B cell (primary cell): Measurements from ENCODE around the gene NF2. TPM values are rescaled to one million over a fixed set of nuclear protein-coding genes. Genes with fewer than 3 reads are reported as not detected.

Experiments
- ATAC-seq: fragments of 200-7000 bp; cut with Tn5 transposase; one replicate; pipeline ENCODE4 v1.10.0; 2021; ENCODE audit warnings: low read depth, mild to moderate bottlenecking, moderate number of reproducible peaks, moderate library complexity
- CTCF ChIA-PET: fragments of 350-600 bp; sonication (Branson Sonifier 250); formaldehyde crosslinking; loops from one replicate; lab custom pipeline; 2021; ENCODE audit warnings: antibody characterized with exemption, inconsistent platforms; lab: Charles Lee
- POLR2A ChIA-PET: fragments of 350-600 bp; sonication (Branson Sonifier 250); formaldehyde crosslinking; loops from one replicate; lab custom pipeline; 2021; ENCODE audit warnings: antibody characterized with exemption; lab: Charles Lee
- DNase-seq: peaks from one replicate; pipeline ENCODE4 v3.0.0; 2013
- H2AFZ ChIP-seq: 2 replicates; pipeline ENCODE4 v1.6.1; 2012; ENCODE audit warnings: mild to moderate bottlenecking, low read depth, low read length; ENCODE audit not compliant: insufficient read depth, poor library complexity, severe bottlenecking
- H3K27ac ChIP-seq, 2 donors: 1 replicate in 1 of 2; 2 replicates in 1 of 2; pipeline ENCODE4 v1.5.1; 2012 to 2013; ENCODE audit warnings: low read length in 2 of 2, mild to moderate bottlenecking in 2 of 2, moderate library complexity in 1 of 2
- H3K27me3 ChIP-seq, 4 experiments: fragments of 200-600 bp in 1 of 4; sonication (generic) in 1 of 4; replicated peaks in 1 of 4; 1 replicate in 2 of 4; 2 replicates in 2 of 4; pipeline versions ENCODE4 v1.6.1 to v1.7.0; 2013 to 2016; ENCODE audit warnings: low read length in 3 of 4, mild to moderate bottlenecking in 2 of 4, mixed read lengths in 1 of 4, moderate library complexity in 1 of 4; ENCODE audit not compliant: insufficient read depth in 4 of 4, control insufficient read depth in 3 of 4; ENCODE audit errors: control extremely low read depth in 1 of 4
- H3K36me3 ChIP-seq, 2 experiments: replicated peaks in 1 of 2; 1 replicate in 1 of 2; 2 replicates in 1 of 2; pipeline versions ENCODE4 v1.6.1 to v1.7.1; 2013; ENCODE audit warnings: low read length in 1 of 2; ENCODE audit not compliant: insufficient read depth in 2 of 2, control insufficient read depth in 1 of 2; ENCODE audit errors: control extremely low read depth in 1 of 2, extremely low read depth in 1 of 2
- H3K4me1 ChIP-seq, 2 donors: fragments of 200-600 bp in 1 of 2; sonication (generic) in 1 of 2; 1 replicate in 1 of 2; 2 replicates in 1 of 2; pipeline versions ENCODE4 v1.5.1 to v1.6.1; 2013 to 2017; ENCODE audit warnings: low read length in 2 of 2; ENCODE audit not compliant: control insufficient read depth in 2 of 2, insufficient read depth in 2 of 2
- H3K4me2 ChIP-seq: replicated peaks from 2 replicates; pipeline ENCODE3; 2012; ENCODE audit warnings: mild to moderate bottlenecking, low read depth, low read length; ENCODE audit not compliant: poor library complexity, severe bottlenecking
- H3K4me3 ChIP-seq, 5 experiments: fragments of 200-600 bp in 1 of 5; sonication (generic) in 1 of 5; 1 replicate in 3 of 5; 2 replicates in 2 of 5; pipeline versions ENCODE4 v1.5.1 to v1.7.0; 2011 to 2016; ENCODE audit warnings: low read length in 4 of 5, mild to moderate bottlenecking in 4 of 5, low read depth in 2 of 5, control low read depth in 1 of 5, moderate library complexity in 1 of 5; ENCODE audit not compliant: insufficient read depth in 1 of 5; ENCODE audit errors: control extremely low read depth in 1 of 5, extremely low read depth in 1 of 5
- H3K79me2 ChIP-seq: fragments of 200-600 bp; sonication (generic); one replicate; pipeline ENCODE4 v1.6.0; 2016; ENCODE audit warnings: low read length; ENCODE audit not compliant: control insufficient read depth, insufficient read depth
- H3K9ac ChIP-seq: fragments of 200-600 bp; sonication (generic); 2 replicates; pipeline ENCODE4 v1.6.1; 2017; ENCODE audit warnings: mild to moderate bottlenecking, low read length, moderate library complexity
- H3K9me3 ChIP-seq, 3 donors: one replicate each; pipeline versions ENCODE4 v1.6.1 to v1.7.1; 2013; ENCODE audit warnings: low read length in 2 of 3; ENCODE audit not compliant: control insufficient read depth in 2 of 3, insufficient read depth in 1 of 3; ENCODE audit errors: control extremely low read depth in 1 of 3
- H4K20me1 ChIP-seq: 2 replicates; pipeline ENCODE4 v1.6.0; 2012; ENCODE audit warnings: mild to moderate bottlenecking, low read length; ENCODE audit not compliant: insufficient read depth, control insufficient read depth, poor library complexity, severe bottlenecking
- H3K27ac Mint-ChIP-seq: one replicate; pipeline ENCODE4 v1.8.0; 2021; ENCODE audit warnings: mixed read lengths
- H3K27me3 Mint-ChIP-seq: one replicate; pipeline ENCODE4 v1.8.0; 2021; ENCODE audit warnings: mixed read lengths
- H3K4me1 Mint-ChIP-seq: one replicate; pipeline ENCODE4 v1.8.0; 2021; ENCODE audit warnings: mixed read lengths
- H3K4me3 Mint-ChIP-seq: one replicate; pipeline ENCODE4 v1.8.0; 2021; ENCODE audit warnings: mixed read lengths
- H3K9me3 Mint-ChIP-seq: one replicate; pipeline ENCODE4 v1.8.0; 2022; ENCODE audit warnings: mixed read lengths; ENCODE audit not compliant: insufficient read depth
- CTCF ChIP-seq: fragments of 200-600 bp; IDR thresholded peaks from one replicate; pipeline ENCODE4 v1.8.0; 2022; ENCODE audit warnings: antibody characterized with exemption, mild to moderate bottlenecking
- EZH2 ChIP-seq: IDR thresholded peaks from 2 replicates; pipeline ENCODE4 v1.6.1; 2012; ENCODE audit warnings: borderline replicate concordance, low read depth, mild to moderate bottlenecking, moderate library complexity, low read length; ENCODE audit not compliant: insufficient read depth, poor library complexity, severe bottlenecking
- WGBS: methylation state at CpG from one replicate; pipeline ENCODE4 v1.1.5; 2013; ENCODE audit warnings: missing lambda C conversion rate; ENCODE audit not compliant: insufficient coverage; 5-methylcytosine and 5-hydroxymethylcytosine counted together
- intact Hi-C: fragments of 100-400 bp; cut with micrococcal nuclease; formaldehyde crosslinking; loops from one replicate; pipeline ENCODE4 v1.10.0; 2022
- polyA plus RNA-seq: library from polyadenylated mRNA; depleted of rRNA; stranded (reverse); fragments of >200 nt; gene quantifications from 2 replicates; pipeline ENCODE4 v1.2.3, GENCODE V29; 2012
- total RNA-seq, 2 donors: library from RNA; stranded (reverse); fragments of 120-200 nt in 1 of 2; gene quantifications; 1 replicate in 1 of 2; 2 replicates in 1 of 2; pipeline versions ENCODE4 v1.2.3 to v1.2.4, GENCODE V29; 2013 to 2022

The NF2 gene
- total and polyA plus RNA-seq, 2 donors (not counting 1 experiment from before 2014, with no cell fraction given), result 9.4 to 26.6 TPM

DNA sequence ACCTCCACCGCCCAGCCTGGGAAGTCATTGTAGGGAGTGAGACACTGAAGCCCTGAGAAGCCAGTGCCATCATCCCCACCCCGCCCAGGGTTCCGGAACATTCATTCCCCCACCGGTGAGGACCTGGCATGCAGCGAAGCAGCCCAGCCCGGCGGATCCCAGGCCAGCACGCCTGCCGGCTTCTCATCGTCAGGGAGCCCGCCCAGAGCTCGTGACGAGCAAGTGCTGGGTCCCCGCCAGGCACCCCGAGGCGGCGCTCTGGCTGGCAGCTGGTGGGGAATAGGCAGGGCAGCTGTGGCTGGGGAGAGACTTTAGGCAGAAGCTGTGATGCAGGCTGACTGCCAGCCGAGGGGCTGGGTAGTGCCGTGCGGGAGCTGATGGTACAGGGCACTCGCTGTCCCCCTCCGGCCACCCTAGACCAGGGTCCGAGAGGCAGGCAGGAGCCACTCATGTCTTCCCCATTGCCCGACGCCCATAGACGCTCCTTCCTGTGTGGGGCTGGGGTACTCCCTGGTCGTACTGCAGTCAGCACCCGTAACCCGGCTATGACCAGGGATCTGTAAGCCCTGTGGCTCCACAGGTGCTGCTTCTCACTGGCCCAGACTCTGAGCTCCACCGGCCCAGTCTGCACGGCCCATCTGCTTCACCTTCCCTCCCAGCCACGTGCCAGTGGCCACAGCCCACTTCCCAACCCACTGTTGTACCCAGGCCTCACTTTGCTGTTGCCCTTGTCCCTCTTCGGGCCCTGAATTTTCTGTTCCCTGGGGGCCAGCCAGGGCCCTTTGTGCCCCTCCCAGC is 91.9 kb downstream of the NF2 start:
- POLR2A ChIA-PET, result no interaction called here
- 97% methylated on average over 33 of the region's 33 CpGs for WGBS
- Histone ChIP-seq H3K36me3 (peaks cover 0 to 37% of the 10 kb centered on the region in 2 experiments), H3K4me3 (no peak overlapping the region), H3K4me1 (no peaks in the 10 kb centered on the region), H4K20me1 (no peaks in the 10 kb centered on the region), H2AFZ (no peak overlapping the region), H3K27me3 (no peaks in the 10 kb centered on the region), H3K9me3 (no peaks in the 10 kb centered on the region), H3K79me2 (no peaks in the 10 kb centered on the region), H3K9ac (no peak overlapping the region), H3K27ac (no peak overlapping the region), H3K4me2 (no peak overlapping the region)
- Mint-ChIP-seq H3K27me3 (no peaks in the 10 kb centered on the region), H3K4me3 (no peak overlapping the region), H3K27ac (no peak overlapping the region), H3K4me1 (no peaks in the 10 kb centered on the region), H3K9me3 (no peaks in the 10 kb centered on the region)
- ATAC-seq, result no peak
- no peak for DNase-seq
- intact Hi-C loops, result no loop called here
- CTCF ChIA-PET, result interaction anchor here (1.3 kb wide), 1 partner anchor 310 kb away, joined by 3 read pairs; no protein-coding TSS in a partner anchor
- no peak for TF ChIP-seq EZH2

DNA sequence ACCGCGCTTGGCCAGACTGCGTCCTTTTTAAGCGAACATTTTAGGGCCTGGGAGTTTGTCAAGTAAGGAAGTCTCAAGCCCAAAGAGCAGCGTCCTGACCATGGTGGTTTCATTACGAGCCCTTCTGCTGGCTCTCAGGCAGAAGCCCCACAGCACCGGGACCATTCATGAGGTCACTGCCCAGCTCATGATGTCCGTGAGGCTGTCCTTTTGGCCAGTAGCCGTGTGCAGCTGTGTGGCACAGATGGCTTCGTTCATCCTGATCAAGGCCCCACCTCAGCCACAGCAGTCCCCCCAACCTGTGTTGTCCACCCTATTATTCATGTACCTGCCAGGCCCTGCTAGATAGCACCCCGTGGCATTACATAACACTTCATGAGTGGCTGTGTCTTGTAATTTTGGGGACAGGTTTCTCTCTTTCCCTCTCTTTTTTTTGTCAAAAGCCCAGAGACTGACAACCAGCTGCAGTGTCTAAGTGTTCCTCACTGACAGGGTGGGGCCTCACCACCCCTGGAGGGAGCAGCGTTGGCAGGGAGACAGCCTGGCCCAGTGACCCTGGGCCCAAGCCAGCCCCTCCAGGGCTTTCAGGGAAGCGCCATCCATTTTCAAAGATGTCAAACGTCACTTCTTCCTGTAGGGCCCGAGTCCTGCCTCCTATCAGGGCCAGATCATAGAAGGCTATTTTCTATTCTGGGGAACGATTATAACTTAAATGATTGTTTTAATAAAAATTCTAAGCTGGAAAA is 94.6 kb downstream of the NF2 start:
- DNase-seq, result no peak
- H3K9me3 Mint-ChIP-seq, result no peaks in the 10 kb centered on the region
- no peak overlapping the region for H3K27ac ChIP-seq
- intact Hi-C loops, result no loop called here
- H3K27me3 Mint-ChIP-seq, result peaks cover 3% of the 10 kb centered on the region
- no peaks in the 10 kb centered on the region for H4K20me1 ChIP-seq
- H3K36me3 ChIP-seq, result peaks cover 0 to 27% of the 10 kb centered on the region in 2 experiments
- no peak for ATAC-seq
- no peak overlapping the region for H3K4me3 ChIP-seq
- no peak overlapping the region for H2AFZ ChIP-seq
- POLR2A ChIA-PET, result interaction anchor here (0.7 kb wide), 1 partner anchor 508 kb away, joined by 7 read pairs; no protein-coding TSS in a partner anchor
- H3K9me3 ChIP-seq, result no peaks in the 10 kb centered on the region
- H3K27ac Mint-ChIP-seq, result no peak overlapping the region
- peaks cover 14 to 20% of the 10 kb centered on the region in 2 donors for H3K4me1 ChIP-seq
- no peak overlapping the region for H3K4me2 ChIP-seq
- no peaks in the 10 kb centered on the region for H3K79me2 ChIP-seq
- peaks cover 0 to 11% (median 0%) of the 10 kb centered on the region in 4 experiments for H3K27me3 ChIP-seq
- TF ChIP-seq EZH2 (no peak), CTCF (no peak)
- H3K9ac ChIP-seq, result no peak overlapping the region
- H3K4me1 Mint-ChIP-seq, result peaks cover 17% of the 10 kb centered on the region
- CTCF ChIA-PET, result no interaction called here
- H3K4me3 Mint-ChIP-seq, result no peak overlapping the region
- WGBS, result 96% methylated on average over 12 of the region's 16 CpGs
